ENCODE results near the gene COQ7. TPM values are rescaled to one million over a fixed set of nuclear protein-coding genes. Genes with fewer than 3 reads are reported as not detected.
A peak's percentile ranks its signal among the peaks of the same experiment; 100 is the strongest.

Gene COQ7
- total RNA-seq, 1 donor from 2014 or later, result 17.8 TPM

- DNase-seq (ENCODE audit: low read depth), result peak; percentile 63
These were observed 18.3 kb downstream of the COQ7 start for GRCh38 chr16:19085679-19086200.

GRCh38 chr16:19086322-19087199 is 19.1 kb downstream of the COQ7 start:
- peak; percentile 74 for DNase-seq (ENCODE audit: low read depth)

- no peak for DNase-seq (ENCODE audit: low read depth)
These were observed 21.0 kb downstream of the COQ7 start for GRCh38 chr16:19088341-19088916.

GRCh38 chr16:19089410-19089955 is 22.1 kb downstream of the COQ7 start:
- DNase-seq (ENCODE audit: low read depth), result no peak

GRCh38 chr16:19090916-19091315 is 23.5 kb downstream of the COQ7 start:
- no peak for DNase-seq (ENCODE audit: low read depth)

GRCh38 chr16:19092653-19093410 is 25.4 kb downstream of the COQ7 start:
- no peak for DNase-seq (ENCODE audit: low read depth)

GRCh38 chr16:19093631-19094541 is 26.5 kb downstream of the COQ7 start:
- no peak for DNase-seq (ENCODE audit: low read depth)

- no peak for DNase-seq (ENCODE audit: low read depth)
These were observed 27.3 kb downstream of the COQ7 start for GRCh38 chr16:19094542-19095365.

- no peak for DNase-seq (ENCODE audit: low read depth)
These were observed 28.2 kb downstream of the COQ7 start for GRCh38 chr16:19095654-19096053.

- no peak for DNase-seq (ENCODE audit: low read depth)
These were observed 30.8 kb downstream of the COQ7 start for GRCh38 chr16:19098173-19098572.

GRCh38 chr16:19102187-19102872 is 34.9 kb downstream of the COQ7 start:
- DNase-seq (ENCODE audit: low read depth), result no peak

GRCh38 chr16:19104607-19105006 is 37.2 kb downstream of the COQ7 start:
- no peak for DNase-seq (ENCODE audit: low read depth)

GRCh38 chr16:19105131-19105530 is 37.7 kb downstream of the COQ7 start:
- no peak for DNase-seq (ENCODE audit: low read depth)

GRCh38 chr16:19105891-19106624 is 38.6 kb downstream of the COQ7 start:
- DNase-seq (ENCODE audit: low read depth), result no peak

GRCh38 chr16:19106625-19107020 is 39.2 kb downstream of the COQ7 start:
- DNase-seq (ENCODE audit: low read depth), result no peak

- DNase-seq (ENCODE audit: low read depth), result no peak
These were observed 41.2 kb downstream of the COQ7 start for GRCh38 chr16:19108409-19109287.

GRCh38 chr16:19109288-19109664 is 41.9 kb downstream of the COQ7 start:
- no peak for DNase-seq (ENCODE audit: low read depth)

All from myocyte (in vitro differentiated cells).